CD4-positive, alpha-beta T cell treated with Interleukin-2 at 100 ng/mL for 4 hours (primary cell): ENCODE measurements around the gene SBK2.

Experiments
- DNase-seq: peaks from one replicate; pipeline ENCODE4 v3.0.0-alpha.2; 2020; ENCODE audit warnings: low spot score

The SBK2 gene

DNA sequence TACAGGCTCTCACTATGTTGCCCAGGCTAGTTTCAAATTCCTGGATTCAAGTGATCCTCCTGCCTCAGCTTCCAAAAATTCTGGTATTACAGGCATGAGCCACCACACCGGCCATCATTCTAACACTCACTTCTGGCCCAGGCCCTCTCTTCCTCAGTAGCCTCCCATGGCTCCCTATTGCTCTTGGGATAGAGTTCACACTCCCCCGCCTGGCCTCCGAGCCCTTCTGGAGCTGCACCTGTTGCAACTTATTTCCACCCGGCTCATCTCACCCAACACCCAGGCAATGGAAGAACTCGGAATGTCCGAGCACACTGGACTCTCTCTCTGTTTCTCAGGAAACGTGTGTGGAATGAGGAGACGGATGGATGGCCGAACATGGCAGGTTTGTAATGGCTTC is 17.4 kb upstream of the SBK2 start:
- no peak for DNase-seq

DNA sequence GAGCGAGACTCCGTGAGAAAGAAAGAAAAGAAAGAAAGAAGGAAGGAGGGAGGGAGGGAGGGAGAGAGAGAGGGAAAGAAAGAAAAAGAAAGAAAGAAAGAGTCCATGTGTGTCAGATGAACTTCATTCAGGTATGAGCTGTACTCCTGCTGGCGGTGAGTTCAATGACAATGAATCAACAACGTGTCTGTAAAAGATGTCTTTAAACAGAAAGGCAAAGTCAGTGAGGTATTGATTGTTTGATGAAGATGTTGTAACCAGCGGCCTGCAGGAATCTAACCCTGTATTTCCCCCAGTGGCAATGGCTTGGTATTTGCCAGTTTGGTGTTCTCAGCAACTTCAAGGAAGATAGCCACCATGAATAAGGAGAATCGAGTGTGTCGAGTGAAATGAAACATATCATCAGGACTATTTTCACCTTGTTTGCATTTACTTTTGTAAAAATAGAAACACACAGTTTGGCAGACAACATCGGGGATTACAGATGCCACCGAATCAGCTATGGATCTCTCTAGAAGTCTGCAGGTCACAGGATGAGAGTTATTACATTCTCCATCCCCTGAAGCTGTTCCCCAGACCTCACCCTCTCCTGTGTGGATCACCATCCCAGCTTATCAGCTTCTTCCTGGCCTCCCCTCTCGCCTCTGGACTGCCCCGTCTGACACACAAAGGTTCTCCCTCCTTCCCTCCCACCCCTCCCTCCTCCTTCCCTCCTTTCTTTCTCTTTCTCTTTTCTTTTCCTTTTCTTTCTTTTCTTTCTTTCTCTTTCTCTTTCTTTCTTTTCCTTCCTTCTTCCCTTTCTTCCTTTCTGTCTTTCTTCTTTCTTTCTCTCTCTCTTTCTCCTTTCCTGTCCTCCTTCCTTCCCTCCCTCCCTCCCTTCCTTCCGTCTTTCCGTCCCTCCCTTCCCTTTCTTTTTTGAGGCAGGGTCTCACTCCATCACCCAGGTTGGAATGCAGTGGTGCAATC is 16.6 kb upstream of the SBK2 start:
- no peak for DNase-seq

DNA sequence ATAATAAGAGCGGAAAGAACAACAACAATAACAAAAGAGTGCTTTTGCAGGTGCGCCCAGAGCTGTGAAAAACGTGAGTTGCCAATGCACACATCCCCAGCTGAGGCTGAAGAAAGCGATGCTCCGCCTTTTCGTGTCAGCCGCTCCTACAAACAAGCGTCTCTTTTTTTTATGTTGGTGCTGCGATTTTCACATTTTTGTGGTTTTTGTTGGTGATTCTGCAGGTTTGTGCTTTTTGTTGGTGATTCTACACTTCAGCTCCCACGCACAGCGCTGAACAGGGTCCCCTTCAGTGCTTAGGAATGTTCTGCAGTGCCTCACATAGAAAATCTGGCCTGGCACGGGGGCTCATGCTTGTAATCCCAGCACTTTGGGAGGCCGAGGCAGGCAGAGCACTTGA is 15.7 kb upstream of the SBK2 start:
- DNase-seq, result no peak

DNA sequence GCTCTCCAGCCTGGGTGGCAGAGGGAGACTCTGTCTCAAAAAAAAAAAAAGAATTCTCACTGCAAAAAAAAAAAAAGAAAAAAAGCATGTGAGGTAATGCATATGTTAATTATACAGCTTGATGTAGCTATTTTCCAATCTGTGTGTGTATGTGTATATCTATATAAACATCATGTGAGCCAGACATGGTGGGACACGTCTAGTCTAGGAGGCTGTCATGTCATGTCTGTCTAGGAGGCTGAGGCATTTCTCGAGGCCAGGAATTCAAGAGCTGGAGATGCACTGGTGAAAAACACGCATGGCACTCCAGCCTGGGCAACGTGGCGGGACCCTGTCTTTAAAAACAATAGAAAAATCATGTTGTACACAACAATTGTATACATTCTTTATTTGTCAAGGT is 15.3 kb upstream of the SBK2 start:
- DNase-seq, result no peak

DNA sequence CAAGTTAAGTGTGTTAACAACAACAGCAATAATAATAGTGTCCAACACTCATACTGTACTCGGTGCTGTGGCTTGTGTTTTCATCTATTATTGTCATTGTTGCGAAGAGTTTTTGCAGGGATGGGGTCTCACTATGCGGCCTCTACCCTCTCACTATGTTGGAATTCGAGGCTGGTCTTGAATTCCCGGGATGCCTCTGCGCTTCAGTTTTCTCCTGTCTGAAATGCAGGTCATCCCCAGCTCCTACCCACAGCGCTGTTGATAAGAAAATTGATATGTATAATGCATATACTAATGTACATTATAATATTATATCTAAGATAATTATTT is 13.4 kb upstream of the SBK2 start:
- DNase-seq, result no peak

DNA sequence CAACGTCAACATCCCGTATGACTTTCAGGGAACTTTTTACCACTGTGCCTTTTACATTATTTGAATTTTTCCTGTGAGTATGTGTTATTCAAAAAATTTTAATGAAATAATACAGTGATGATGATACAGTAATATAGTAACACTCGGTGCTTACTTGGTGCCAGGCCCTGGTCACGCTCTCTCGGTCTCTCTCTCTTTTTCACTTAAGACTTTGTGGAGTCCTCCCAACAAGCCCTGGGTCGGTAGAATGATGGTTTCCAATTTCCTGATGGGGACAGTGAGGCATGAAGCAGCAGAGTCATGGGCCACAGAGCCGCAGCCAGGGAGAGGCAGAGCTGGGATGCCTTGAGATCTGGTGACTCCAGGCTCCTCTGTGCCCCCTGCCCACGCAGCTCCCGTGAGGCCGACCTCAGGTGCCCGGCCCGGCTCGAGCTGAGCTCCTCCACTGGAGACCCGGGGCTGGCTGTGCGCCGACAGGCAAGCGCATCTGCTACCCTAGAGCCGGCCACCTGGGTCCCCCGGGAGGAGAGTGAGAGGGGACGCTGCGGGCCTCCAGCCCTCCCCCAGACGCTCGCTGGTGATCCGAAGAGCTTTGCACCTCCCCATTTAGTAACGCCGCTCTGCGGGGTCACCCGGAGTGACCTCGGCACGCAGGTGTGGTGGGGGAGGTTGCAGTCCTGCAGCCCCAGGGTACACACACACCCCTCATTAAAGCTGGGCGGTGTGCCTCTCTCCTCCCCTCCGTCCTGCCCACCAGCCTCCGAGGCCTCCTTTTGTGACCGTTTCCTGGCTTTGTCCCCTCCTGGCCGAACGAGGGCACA is 12.8 kb upstream of the SBK2 start:
- DNase-seq, result no peak

DNA sequence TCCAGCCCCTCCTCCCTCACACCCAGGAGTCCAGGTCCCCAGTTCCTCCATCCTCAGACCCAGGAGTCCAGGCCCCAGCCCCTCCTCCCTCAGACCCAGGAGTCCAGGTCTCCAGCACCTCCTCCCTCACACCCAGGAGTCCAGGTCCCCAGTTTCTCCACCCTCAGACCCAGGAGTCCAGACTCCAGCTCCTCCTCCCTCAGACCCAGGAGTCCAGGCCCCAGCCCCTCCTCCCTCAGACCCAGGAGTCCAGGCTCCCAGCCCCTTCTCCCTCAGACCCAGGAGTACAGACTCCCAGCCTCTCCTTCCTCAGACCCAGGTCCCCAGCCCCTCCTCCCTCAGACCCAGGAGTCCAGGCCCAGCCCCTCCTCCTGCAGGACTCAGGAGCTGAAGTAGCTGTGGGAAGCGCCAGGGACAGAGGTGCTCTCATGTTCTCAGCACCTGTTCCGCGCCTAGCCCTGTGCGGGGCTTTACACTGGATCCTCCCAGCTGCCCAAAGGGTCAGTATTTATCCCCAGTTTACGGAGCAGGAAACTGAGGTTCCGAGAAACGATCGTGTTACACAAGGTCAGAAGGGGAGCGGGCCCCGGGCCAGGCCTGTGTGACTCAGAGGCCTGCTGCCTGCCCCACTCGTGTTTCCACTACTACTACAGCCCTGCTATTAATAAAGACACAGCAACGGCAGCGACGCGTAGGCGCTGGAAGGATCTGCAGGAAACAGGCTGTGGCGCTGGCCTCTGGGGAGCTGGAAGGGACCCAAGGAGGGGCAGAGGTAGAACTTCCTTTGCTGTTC is 10.1 kb upstream of the SBK2 start:
- no peak for DNase-seq

DNA sequence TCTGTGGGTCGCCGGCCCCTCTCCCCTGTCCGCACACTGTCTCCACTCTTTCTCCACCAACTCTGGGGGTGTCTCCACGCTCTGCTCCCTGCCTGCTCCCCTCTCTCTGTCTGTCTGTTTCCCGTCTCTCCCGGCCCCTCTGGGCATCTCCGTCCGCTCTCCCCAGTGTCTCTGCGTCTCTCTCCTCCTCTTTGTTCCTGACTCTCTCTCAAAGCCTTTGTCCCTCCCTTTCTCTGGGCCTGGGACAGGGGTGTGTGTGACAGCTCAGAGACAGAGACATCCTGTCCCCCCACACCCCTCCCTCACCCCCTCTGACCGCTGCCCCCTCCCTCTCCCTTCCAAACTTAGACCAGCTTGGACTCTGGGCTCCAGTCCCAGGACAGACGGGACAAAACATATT is 9.1 kb upstream of the SBK2 start:
- DNase-seq, result no peak

DNA sequence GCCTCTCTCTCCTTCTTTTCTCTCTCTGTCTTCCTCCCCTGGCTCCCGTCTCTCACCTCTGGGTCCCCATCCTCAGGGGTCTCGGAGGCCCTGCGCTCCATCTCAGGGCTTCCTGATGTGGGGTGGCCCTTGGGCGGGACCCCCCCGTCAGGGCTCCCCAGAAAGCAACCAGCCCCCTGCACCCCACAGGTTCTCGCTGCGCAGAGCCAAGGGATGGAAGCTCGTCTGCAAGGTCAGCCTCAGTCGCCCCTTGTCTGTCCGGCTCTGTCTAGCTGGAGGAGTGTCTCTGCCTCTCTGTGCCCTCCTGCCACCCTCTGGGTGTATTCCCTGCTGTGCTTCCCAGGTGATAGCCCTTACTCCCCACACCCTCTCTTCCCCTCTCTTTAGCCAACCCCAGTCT is 8.5 kb upstream of the SBK2 start, which contains the start of gene SBK3:
SBK3 (minus strand) TSS at position 101 of the 400 bp plus-strand sequence; CDS start at position 101, 0 bp downstream.
- no peak for DNase-seq

DNA sequence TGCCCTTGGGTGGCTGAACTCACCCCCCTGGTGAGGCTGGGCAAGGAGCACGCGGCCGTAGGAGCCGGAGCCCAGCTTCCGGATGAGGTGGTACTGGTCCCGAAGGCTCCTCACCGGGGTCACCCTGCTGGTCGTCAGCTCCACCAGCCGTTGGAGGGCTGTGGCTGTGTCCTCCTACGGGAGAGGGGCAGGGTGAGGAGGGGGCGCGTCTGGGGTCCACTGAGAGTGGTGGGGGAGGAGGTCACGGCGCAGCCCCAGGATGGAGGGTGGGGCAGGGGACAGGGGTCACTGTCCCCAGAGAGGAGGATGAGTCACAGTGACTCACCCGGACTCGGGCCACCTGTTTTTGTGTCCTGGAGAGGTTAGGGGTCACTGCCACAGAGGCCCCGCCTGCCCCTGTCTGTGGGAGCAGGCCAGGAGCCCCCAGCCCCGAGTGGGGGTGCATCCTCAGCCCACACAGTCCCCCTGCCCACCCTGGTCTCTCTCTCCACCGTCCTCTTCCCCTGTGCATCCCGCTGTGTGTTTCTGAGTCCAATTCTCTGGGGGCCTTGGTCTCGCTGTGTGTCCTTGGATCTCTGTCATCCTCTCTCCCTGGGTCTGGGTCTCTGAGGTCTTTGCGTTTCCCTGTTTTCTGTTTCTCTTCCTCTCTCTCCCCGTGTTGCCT is 8.0 kb upstream of the SBK2 start:
- DNase-seq, result no peak

DNA sequence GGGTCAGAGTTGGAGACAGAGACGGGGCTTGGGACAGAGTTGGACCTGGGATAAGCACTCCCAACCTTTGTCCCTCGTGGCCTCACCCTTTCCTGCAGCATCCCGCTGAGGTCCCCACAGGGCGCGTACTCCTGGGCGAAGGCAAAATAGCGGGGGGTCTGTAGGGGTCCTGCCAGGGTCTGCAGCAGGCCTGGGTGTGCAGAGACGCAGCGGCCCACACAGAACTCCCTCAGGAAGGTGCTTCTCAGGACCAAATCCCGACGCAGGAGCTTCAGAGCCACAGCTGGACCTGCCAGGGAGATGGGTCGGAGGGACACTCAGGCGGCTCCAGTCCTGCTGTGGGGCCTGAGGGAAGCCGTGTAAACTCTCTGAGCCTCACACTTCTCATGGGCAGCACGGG is 7.1 kb upstream of the SBK2 start:
- no peak for DNase-seq

DNA sequence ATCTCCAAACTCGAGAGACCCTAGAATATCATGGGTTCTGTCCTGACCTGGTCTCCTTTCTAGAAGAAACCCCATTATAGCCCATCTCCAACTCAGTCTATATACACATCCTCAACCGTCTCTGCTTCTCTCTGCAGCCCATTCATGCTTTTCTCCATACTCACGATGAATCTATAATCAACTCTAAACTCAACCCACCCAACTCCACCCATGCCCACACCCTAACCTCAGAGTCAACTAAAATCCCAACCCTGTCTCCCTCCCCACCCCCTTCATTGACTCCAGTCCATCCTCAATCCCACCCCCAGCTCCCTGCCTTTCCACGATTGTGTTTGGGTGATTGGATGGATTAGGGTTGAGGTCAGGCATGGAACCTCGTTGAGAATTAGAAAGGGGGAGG is 6.6 kb upstream of the SBK2 start:
- no peak for DNase-seq

DNA sequence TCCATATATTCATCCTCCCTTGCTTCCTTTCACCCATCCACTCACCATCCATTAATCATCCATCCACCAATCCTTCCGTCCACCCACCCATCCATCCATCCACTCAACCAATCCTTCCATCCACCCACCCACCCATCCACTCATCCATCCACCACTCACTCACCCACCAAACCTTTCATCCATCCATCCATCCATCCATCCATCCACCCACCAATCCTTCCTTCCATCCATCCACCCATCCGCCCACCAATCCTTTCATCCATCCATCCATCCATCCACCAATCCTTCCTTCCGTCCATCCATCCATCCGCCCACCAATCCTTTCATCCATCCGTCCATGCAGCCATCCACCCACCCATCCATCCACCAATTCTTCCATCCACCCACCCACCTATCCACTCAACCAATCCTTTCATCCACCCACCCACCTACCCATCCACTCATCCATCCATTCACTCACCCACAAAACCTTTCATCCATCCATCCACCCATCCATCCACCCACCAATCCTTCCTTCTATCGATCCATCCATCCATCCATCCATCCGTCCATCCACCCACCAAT is 5.4 kb upstream of the SBK2 start:
- DNase-seq, result no peak

DNA sequence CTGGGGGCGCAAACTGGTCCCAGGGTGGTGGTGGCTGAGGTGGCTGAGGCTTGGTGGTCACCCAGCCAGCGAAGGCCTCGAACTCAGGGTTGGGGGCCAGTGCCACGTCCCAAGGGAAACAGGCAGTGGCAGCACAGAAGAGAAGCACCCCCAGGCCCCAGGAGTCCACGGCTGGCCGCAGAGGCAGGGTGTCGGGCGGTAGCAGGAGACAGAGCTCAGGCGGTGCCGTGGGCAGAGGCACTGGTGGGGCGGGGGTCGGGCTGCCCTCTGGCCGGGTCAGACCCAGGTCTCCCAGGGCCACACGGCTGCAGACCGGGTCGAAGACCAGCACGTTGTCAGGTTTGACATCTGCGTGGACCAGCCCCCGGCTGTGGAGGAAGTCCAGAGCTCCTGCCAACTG is 4.2 kb upstream of the SBK2 start:
- no peak for DNase-seq

DNA sequence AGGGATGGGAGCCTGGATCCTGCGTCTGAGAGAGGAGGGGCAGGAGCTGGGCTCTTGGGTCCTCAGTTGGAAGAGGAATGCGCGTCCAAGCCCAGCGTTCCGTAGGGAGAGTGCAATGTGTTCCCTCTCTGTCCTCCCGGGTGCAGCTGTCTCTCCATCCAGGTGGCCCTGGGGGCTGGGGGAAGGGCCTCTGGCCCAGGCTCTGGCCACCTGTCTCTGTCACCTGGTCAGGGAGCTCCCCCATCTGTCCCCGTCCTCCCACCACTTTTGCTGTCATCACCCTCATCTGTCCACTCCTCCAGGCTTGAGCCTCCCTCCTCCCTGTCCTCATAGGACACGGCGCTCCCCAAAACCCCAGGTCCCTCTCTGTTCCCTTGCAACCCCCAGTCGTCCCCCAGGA is 3.7 kb upstream of the SBK2 start:
- DNase-seq, result no peak

DNA sequence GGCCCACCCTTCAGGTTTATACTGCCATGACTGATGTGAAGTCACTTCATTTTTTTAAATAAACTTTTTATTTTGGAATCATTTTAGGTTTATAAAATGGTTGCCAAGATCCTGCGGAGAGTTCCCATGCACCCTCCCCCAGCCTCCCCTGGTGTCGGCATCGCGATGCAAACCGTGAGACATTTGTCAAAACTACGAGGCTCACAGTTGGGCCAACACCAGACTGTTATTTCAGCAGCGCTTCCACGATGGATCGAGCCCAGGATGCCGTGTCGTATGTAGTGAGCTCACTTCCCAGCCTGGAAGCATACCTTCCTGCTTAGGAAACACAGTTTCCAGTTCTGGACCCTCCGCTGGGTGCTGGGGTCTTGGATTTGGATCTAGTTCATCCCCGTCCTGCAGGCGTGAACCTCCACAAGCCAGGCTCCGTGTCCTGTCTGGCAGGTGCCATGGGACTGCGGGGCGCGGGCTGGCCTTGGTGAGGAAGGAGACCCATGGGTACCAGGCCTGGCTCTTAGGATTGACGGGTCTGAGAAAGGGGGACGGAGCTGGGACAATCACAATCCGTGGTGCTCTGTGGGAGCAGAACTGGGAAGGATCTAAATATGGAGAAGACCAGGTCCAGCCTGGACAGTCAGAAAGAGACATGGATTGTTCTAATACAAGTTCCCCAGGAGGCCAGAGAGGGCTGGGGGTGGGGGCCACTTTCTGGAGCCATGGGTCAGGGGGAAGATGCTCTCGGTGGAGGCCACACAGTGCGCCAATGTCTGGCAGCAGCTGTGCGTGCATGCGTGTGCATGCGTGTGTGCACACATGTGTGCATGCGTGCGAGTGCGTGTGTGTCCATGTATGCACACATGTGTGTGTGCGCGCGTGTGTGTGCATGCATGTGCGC is 2.4 kb upstream of the SBK2 start:
- no peak for DNase-seq

DNA sequence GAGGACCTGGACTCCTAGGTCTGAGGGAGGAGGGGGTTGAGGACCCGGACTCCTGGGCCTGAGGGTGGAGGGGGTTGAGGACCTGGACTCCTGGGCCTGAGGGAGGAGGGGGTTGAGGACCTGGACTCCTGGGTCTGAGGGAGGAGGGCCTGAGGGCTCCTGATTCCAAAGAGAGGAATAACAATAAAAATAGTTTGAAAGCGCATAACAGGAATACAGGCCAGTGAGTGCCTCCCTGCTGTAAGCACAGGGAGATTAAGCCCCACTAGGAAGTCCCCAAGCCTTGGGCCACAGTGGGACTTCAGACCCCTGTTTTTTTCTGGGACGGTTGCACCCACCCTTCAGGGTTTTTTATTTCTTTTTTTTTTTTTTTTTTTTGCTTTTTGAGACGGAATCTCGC is 1.2 kb upstream of the SBK2 start:
- no peak for DNase-seq

DNA sequence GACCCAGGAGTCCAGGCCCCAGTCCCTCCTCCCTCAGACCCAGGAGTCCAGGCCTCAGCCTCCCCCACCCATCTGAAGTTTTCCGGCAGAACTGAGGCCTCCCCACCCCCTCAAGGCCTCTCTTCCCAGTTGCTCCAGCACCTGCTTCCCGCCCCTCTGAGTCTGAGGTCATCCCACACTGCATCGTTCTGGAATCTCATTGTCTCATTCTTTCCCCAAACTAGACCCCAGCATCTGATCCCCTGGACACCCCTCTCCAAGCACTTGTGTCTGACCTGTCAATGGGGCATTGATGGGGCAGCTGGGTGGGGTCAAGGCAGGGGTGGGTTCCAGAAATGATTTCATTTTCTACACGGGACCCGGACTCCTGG is 793 bp upstream of the SBK2 start:
- no peak for DNase-seq

DNA sequence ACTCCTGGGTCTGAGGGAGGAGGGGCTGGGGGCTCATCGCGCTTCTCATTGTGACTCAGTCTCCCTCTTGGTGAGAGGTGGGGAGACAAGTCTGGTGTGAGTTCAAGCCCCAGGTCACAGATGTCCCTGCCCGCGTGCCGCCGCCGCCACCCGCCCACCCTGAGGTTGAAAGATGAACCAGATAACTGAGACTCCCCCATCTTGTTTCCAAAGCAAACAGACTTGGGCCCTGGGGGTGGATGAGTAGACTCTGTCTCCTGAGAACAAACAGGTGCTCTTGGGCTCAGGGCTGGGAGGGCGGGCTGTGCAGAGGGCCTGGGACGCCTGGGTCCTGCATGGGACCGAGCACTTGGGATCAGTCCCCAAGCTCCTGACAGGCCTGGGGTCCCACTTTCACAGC is 567 bp downstream of the SBK2 start:
- no peak for DNase-seq

DNA sequence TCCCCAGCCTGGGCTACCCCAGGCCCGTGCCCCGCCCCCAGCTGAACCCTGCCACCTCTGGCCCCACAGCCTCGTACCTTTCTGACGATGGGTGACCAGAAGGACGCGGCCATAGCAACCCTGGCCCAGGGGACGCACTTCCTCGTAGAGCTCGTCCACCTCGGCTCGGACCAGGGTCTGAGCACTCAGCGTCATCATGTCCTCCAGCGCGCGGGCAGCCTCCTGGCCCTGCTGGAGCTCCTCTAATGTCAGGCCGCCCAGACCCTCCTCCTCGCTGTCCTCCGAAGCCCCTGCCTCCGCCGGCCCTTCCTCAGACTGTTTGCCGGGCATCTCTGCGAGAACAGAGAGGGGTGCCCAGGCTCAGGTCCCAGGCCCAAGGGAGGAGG is 975 bp downstream of the SBK2 start:
- no peak for DNase-seq
